ENCODE measurements around the gene NCAM1.

NCAM1 gene

GRCh38 chr11:113087706-113088105, 126.5 kb downstream of the NCAM1 start:
- no peak for DNase-seq (ENCODE audit: low read depth in 2 of 2)

GRCh38 chr11:113090716-113091480, 129.7 kb downstream of the NCAM1 start:
- DNase-seq (ENCODE audit: low read depth in 2 of 2), result no peak

GRCh38 chr11:113091481-113091780, 130.2 kb downstream of the NCAM1 start:
- no peak for DNase-seq (ENCODE audit: low read depth in 2 of 2)

GRCh38 chr11:113096648-113097047, 135.4 kb downstream of the NCAM1 start:
- no peak for DNase-seq (ENCODE audit: low read depth in 2 of 2)

GRCh38 chr11:113103932-113104690, 142.9 kb downstream of the NCAM1 start:
- DNase-seq (ENCODE audit: low read depth in 2 of 2), result no peak

GRCh38 chr11:113104691-113105251, 143.6 kb downstream of the NCAM1 start:
- DNase-seq (ENCODE audit: low read depth in 2 of 2), result no peak

GRCh38 chr11:113105592-113105991, 144.4 kb downstream of the NCAM1 start:
- no peak for DNase-seq (ENCODE audit: low read depth in 2 of 2)

GRCh38 chr11:113106507-113106906, 145.3 kb downstream of the NCAM1 start:
- DNase-seq (ENCODE audit: low read depth in 2 of 2), result no peak

- DNase-seq (ENCODE audit: low read depth in 2 of 2), result no peak
These were observed 148.8 kb downstream of the NCAM1 start for GRCh38 chr11:113110046-113110445.

- DNase-seq (ENCODE audit: low read depth in 2 of 2), result no peak
These were observed 149.9 kb downstream of the NCAM1 start for GRCh38 chr11:113111156-113111555.

- no peak for DNase-seq (ENCODE audit: low read depth in 2 of 2)
These were observed 151.1 kb downstream of the NCAM1 start for GRCh38 chr11:113112307-113112706.

GRCh38 chr11:113113801-113114704, 152.8 kb downstream of the NCAM1 start:
- no peak for DNase-seq (ENCODE audit: low read depth in 2 of 2)

- no peak for DNase-seq (ENCODE audit: low read depth in 2 of 2)
These were observed 153.4 kb downstream of the NCAM1 start for GRCh38 chr11:113114705-113115027.

- DNase-seq (ENCODE audit: low read depth in 2 of 2), result no peak
These were observed 156.9 kb downstream of the NCAM1 start for GRCh38 chr11:113118104-113118503.

- no peak for DNase-seq (ENCODE audit: low read depth in 2 of 2)
These were observed 157.9 kb downstream of the NCAM1 start for GRCh38 chr11:113119074-113119473.

GRCh38 chr11:113119966-113120736, 158.9 kb downstream of the NCAM1 start:
- no peak for DNase-seq (ENCODE audit: low read depth in 2 of 2)

- no peak for DNase-seq (ENCODE audit: low read depth in 2 of 2)
These were observed 160.5 kb downstream of the NCAM1 start for GRCh38 chr11:113121746-113122145.

GRCh38 chr11:113124006-113124405, 162.8 kb downstream of the NCAM1 start:
- DNase-seq (ENCODE audit: low read depth in 2 of 2), result no peak

- DNase-seq (ENCODE audit: low read depth in 2 of 2), result no peak
These were observed 163.4 kb downstream of the NCAM1 start for GRCh38 chr11:113124578-113124977.

- DNase-seq (ENCODE audit: low read depth in 2 of 2), result no peak
These were observed 168.2 kb downstream of the NCAM1 start for GRCh38 chr11:113129261-113129992.

Measured in stimulated activated CD4-positive, alpha-beta T cell treated with anti-CD3 and anti-CD28 coated beads, Interleukin-12 subunit alpha, Interleukin-12 subunit beta, amount 100 ng/mL, for 24 hours (primary cell).